IPS DF 6.9 (cell line): ENCODE results near the gene ASXL1.
"Not testable (repeated sequence)": the region's sequence is repeated elsewhere in the genome, so short reads cannot be mapped to it uniquely, and the experiment has no call there.

Source experiments
- DNase-seq: peaks from one replicate; pipeline ENCODE4 v3.0.0-alpha.2; 2013; ENCODE audit warnings: low read depth, low spot score
- H3K27ac ChIP-seq: one replicate; pipeline ENCODE4 v1.5.1; 2013; ENCODE audit warnings: low read length, control low read depth
- H3K27me3 ChIP-seq: 2 replicates; pipeline ENCODE4 v1.6.1; 2013; ENCODE audit warnings: mild to moderate bottlenecking, low read length; ENCODE audit not compliant: control insufficient read depth, insufficient read depth
- H3K36me3 ChIP-seq: 2 replicates; pipeline ENCODE4 v1.6.1; 2013; ENCODE audit warnings: low read length; ENCODE audit not compliant: control insufficient read depth, insufficient read depth
- H3K4me1 ChIP-seq: 2 replicates; pipeline ENCODE4 v1.6.1; 2013; ENCODE audit warnings: low read length; ENCODE audit not compliant: control insufficient read depth, insufficient read depth
- H3K4me3 ChIP-seq: 2 replicates; pipeline ENCODE4 v1.5.1; 2013; ENCODE audit warnings: mild to moderate bottlenecking, low read length
- H3K9me3 ChIP-seq: 2 replicates; pipeline ENCODE4 v1.6.1; 2013; ENCODE audit warnings: low read length, inconsistent platforms; ENCODE audit not compliant: control insufficient read depth, insufficient read depth
- WGBS: extraction: QIAGEN DNeasy Blood & Tissue Kit; methylation state at CpG from one replicate; pipeline ENCODE4 v1.1.7; 2013; ENCODE audit warnings: mixed read lengths, missing lambda C conversion rate; ENCODE audit not compliant: insufficient read length, insufficient coverage; 5-methylcytosine and 5-hydroxymethylcytosine counted together

The ASXL1 gene

GRCh38 chr20:32360333-32360634 is 2.2 kb downstream of the ASXL1 start:
- Histone ChIP-seq H3K9me3 (no peaks in the 10 kb centered on the region; the same call in 1 of the 2 replicates), H3K4me1 (no peaks in the 10 kb centered on the region), H3K36me3 (no peaks in the 10 kb centered on the region), H3K27ac (no peak overlapping the region), H3K4me3 (no peak overlapping the region), H3K27me3 (peaks cover 15% of the 10 kb centered on the region)
- DNase-seq: no peak
- WGBS: no CpG with 5 or more reads among the region's 5 CpGs

GRCh38 chr20:32362901-32363364 is 4.8 kb downstream of the ASXL1 start:
- no peak overlapping the region for H3K27ac ChIP-seq
- H3K27me3 ChIP-seq: peaks cover 15% of the 10 kb centered on the region
- no CpG with 5 or more reads among the region's 4 CpGs for WGBS

GRCh38 chr20:32363492-32363891 is 5.4 kb downstream of the ASXL1 start:
- H3K9me3 ChIP-seq: no peaks in the 10 kb centered on the region
- H3K27me3 ChIP-seq: peaks cover 15% of the 10 kb centered on the region
- H3K4me3 ChIP-seq: no peak overlapping the region
- H3K36me3 ChIP-seq: no peaks in the 10 kb centered on the region
- H3K27ac ChIP-seq: no peak overlapping the region
- no CpG with 5 or more reads among the region's 2 CpGs for WGBS
- no peak for DNase-seq
- H3K4me1 ChIP-seq: no peaks in the 10 kb centered on the region

More at GRCh38 chr20:32362901-32363364, 4.8 kb downstream of the ASXL1 start:
- Histone ChIP-seq H3K36me3 (no peaks in the 10 kb centered on the region), H3K4me1 (no peaks in the 10 kb centered on the region), H3K4me3 (no peak overlapping the region), H3K9me3 (no peaks in the 10 kb centered on the region)
- no peak for DNase-seq

GRCh38 chr20:32364554-32365208 is 6.5 kb downstream of the ASXL1 start:
- no CpG with 5 or more reads among the region's 7 CpGs for WGBS
- Histone ChIP-seq H3K27me3 (peaks cover 13% of the 10 kb centered on the region), H3K36me3 (no peaks in the 10 kb centered on the region), H3K4me1 (no peaks in the 10 kb centered on the region), H3K9me3 (no peaks in the 10 kb centered on the region), H3K4me3 (no peak overlapping the region), H3K27ac (no peak overlapping the region)
- no peak for DNase-seq

- WGBS: no CpG with 5 or more reads among the region's 5 CpGs
- no peak overlapping the region for H3K27ac ChIP-seq
- no peaks in the 10 kb centered on the region for H3K4me1 ChIP-seq
- H3K9me3 ChIP-seq: no peaks in the 10 kb centered on the region
- peaks cover 7% of the 10 kb centered on the region; the same call in 1 of the 2 replicates for H3K27me3 ChIP-seq
- no peak overlapping the region for H3K4me3 ChIP-seq
- H3K36me3 ChIP-seq: no peaks in the 10 kb centered on the region
- DNase-seq: no peak
Measured at GRCh38 chr20:32365564-32365963, 7.4 kb downstream of the ASXL1 start.

GRCh38 chr20:32366380-32366779 is 8.2 kb downstream of the ASXL1 start:
- no peaks in the 10 kb centered on the region for H3K4me1 ChIP-seq
- WGBS: no CpG with 5 or more reads among the region's 2 CpGs
- no peaks in the 10 kb centered on the region for H3K36me3 ChIP-seq
- H3K9me3 ChIP-seq: no peaks in the 10 kb centered on the region
- no peak for DNase-seq
- H3K27me3 ChIP-seq: peaks cover 3% of the 10 kb centered on the region; the same call in 1 of the 2 replicates
- H3K27ac ChIP-seq: no peak overlapping the region
- no peak overlapping the region for H3K4me3 ChIP-seq

GRCh38 chr20:32368323-32368722 is 10.2 kb downstream of the ASXL1 start:
- Histone ChIP-seq H3K4me1 (no peaks in the 10 kb centered on the region), H3K4me3 (no peak overlapping the region), H3K27ac (no peak overlapping the region), H3K36me3 (no peaks in the 10 kb centered on the region), H3K9me3 (no peaks in the 10 kb centered on the region), H3K27me3 (no peaks in the 10 kb centered on the region)
- no peak for DNase-seq

GRCh38 chr20:32368925-32369324 is 10.8 kb downstream of the ASXL1 start:
- Histone ChIP-seq H3K4me1 (no peaks in the 10 kb centered on the region), H3K27me3 (no peaks in the 10 kb centered on the region), H3K36me3 (no peaks in the 10 kb centered on the region), H3K27ac (no peak overlapping the region), H3K9me3 (no peaks in the 10 kb centered on the region), H3K4me3 (no peak overlapping the region)
- no CpG with 5 or more reads among the region's 6 CpGs for WGBS
- DNase-seq: no peak

GRCh38 chr20:32370897-32371296 is 12.8 kb downstream of the ASXL1 start:
- WGBS: no CpG with 5 or more reads among the region's 2 CpGs
- H3K36me3 ChIP-seq: no peaks in the 10 kb centered on the region
- H3K4me3 ChIP-seq: no peak overlapping the region
- no peak for DNase-seq
- no peaks in the 10 kb centered on the region for H3K4me1 ChIP-seq
- no peaks in the 10 kb centered on the region for H3K27me3 ChIP-seq
- no peaks in the 10 kb centered on the region for H3K9me3 ChIP-seq
- H3K27ac ChIP-seq: no peak overlapping the region

- no peak overlapping the region for H3K4me3 ChIP-seq
- WGBS: no CpG with 5 or more reads among the region's 2 CpGs
- H3K9me3 ChIP-seq: no peaks in the 10 kb centered on the region
- H3K4me1 ChIP-seq: no peaks in the 10 kb centered on the region
- H3K36me3 ChIP-seq: no peaks in the 10 kb centered on the region
- DNase-seq: no peak
- no peaks in the 10 kb centered on the region for H3K27me3 ChIP-seq
- no peak overlapping the region for H3K27ac ChIP-seq
Measured at GRCh38 chr20:32378461-32378860, 20.3 kb downstream of the ASXL1 start.

GRCh38 chr20:32380037-32380436 is 21.9 kb downstream of the ASXL1 start:
- H3K36me3 ChIP-seq, H3K4me1 ChIP-seq: not testable (repeated sequence)
- no CpG with 5 or more reads among the region's 9 CpGs for WGBS

More at GRCh38 chr20:32380037-32380436, 21.9 kb downstream of the ASXL1 start:
- not testable (repeated sequence) for H3K4me3 ChIP-seq, H3K9me3 ChIP-seq, H3K27ac ChIP-seq, H3K27me3 ChIP-seq, DNase-seq
